HL-60 (cell line): ENCODE data around the gene PRKD2.

ENCODE experiments used
- DNase-seq, 2 experiments: peaks; one replicate each; pipeline ENCODE4 v3.0.0-alpha.2; 2010 to 2020; ENCODE audit warnings: low read depth in 1 of 2, low spot score in 1 of 2
- H3K27ac ChIP-seq: fragments of 250-450 bp; sonication (Bioruptor Pico); replicated peaks from 2 replicates; pipeline ENCODE4 v1.5.1; 2020; ENCODE audit warnings: mild to moderate bottlenecking, moderate library complexity
- H3K27me3 ChIP-seq: fragments of 250-450 bp; sonication (Bioruptor Pico); 2 replicates; pipeline ENCODE4 v1.5.1; 2021; ENCODE audit warnings: mild to moderate bottlenecking, moderate library complexity; ENCODE audit not compliant: insufficient read depth, poor library complexity, severe bottlenecking
- H3K4me3 ChIP-seq: replicated peaks from 2 replicates; pipeline ENCODE4 v1.5.1; 2011; ENCODE audit warnings: mild to moderate bottlenecking, control low read depth, low read length; ENCODE audit not compliant: insufficient read depth
- GABPA ChIP-seq: IDR thresholded peaks from 2 replicates; pipeline ENCODE4 v1.6.1; 2012; ENCODE audit warnings: low read depth
- POLR2AphosphoS5 ChIP-seq: IDR thresholded peaks from 2 replicates; pipeline ENCODE4 v1.6.1; 2012; ENCODE audit warnings: low read depth
- SPI1 ChIP-seq: IDR thresholded peaks from 2 replicates; pipeline ENCODE4 v1.6.1; 2012; ENCODE audit warnings: low read depth, mild to moderate bottlenecking, borderline replicate concordance
- TF ChIP-seq, protein P1 (sequence below): IDR thresholded peaks from one replicate; pipeline ENCODE4 v1.5.1; 2011; ENCODE audit warnings: low read length, control low read depth, inconsistent platforms; ENCODE audit not compliant: insufficient read depth
- TF ChIP-seq, protein P2 (sequence below): IDR thresholded peaks from 2 replicates; pipeline ENCODE4 v1.6.1; 2012; ENCODE audit warnings: low read depth; ENCODE audit not compliant: insufficient replicate concordance

PRKD2 gene

DNA sequence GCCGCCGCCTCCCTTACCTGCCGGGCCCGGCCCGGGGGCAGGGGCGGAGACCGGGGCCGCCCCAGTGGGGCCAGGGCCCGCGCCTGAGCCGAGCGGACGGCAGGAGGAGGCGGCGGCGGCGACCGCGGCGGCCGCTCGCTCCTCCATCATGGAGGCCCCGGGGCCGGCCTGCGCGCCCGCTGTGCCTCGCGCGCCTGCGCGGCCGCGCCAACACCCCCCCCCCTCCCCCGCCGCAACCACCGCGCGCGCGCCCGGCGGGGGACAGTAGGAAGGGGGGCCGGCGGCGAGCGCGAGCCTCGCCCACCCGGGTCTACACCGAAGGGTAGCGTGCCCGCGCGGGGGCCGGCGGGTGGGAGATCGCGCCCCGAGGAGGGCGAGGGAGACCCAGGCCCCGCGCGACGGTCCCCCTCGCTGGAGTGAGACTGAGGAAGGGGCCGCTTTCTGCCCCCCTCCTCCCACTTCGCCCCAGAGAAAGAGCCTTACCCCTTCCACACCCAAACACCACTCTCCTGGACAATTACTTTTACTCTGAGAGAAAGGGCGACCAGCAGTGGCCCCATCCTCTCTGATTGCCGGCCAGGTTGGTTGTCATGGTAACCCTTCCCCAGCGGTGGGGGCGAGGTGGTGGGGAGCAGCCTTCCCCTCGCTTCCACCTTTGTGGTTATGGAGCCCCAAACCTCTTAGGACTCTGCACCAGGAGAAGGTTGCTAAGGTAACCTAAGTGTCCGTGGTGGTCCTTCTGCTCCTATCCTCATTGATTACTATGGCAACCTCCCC, 29.6 kb upstream of the PRKD2 start, which contains the start of gene STRN4:
Gene STRN4 (minus strand): TSS at position 170 of the 777 bp plus-strand sequence. CDS start 20 bp downstream, at position 150.
- peak in 1 of 2 experiments; percentile 32 for DNase-seq
- Histone ChIP-seq H3K27ac (peak within 1 kb of the TSS; percentile 68), H3K27me3 (no peaks in the 10 kb centered on the region), H3K4me3 (peak within 1 kb of the TSS; percentile 71)
- TF ChIP-seq, protein P1, sequence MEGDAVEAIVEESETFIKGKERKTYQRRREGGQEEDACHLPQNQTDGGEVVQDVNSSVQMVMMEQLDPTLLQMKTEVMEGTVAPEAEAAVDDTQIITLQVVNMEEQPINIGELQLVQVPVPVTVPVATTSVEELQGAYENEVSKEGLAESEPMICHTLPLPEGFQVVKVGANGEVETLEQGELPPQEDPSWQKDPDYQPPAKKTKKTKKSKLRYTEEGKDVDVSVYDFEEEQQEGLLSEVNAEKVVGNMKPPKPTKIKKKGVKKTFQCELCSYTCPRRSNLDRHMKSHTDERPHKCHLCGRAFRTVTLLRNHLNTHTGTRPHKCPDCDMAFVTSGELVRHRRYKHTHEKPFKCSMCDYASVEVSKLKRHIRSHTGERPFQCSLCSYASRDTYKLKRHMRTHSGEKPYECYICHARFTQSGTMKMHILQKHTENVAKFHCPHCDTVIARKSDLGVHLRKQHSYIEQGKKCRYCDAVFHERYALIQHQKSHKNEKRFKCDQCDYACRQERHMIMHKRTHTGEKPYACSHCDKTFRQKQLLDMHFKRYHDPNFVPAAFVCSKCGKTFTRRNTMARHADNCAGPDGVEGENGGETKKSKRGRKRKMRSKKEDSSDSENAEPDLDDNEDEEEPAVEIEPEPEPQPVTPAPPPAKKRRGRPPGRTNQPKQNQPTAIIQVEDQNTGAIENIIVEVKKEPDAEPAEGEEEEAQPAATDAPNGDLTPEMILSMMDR, result no peak
- no peak for TF ChIP-seq GABPA

DNA sequence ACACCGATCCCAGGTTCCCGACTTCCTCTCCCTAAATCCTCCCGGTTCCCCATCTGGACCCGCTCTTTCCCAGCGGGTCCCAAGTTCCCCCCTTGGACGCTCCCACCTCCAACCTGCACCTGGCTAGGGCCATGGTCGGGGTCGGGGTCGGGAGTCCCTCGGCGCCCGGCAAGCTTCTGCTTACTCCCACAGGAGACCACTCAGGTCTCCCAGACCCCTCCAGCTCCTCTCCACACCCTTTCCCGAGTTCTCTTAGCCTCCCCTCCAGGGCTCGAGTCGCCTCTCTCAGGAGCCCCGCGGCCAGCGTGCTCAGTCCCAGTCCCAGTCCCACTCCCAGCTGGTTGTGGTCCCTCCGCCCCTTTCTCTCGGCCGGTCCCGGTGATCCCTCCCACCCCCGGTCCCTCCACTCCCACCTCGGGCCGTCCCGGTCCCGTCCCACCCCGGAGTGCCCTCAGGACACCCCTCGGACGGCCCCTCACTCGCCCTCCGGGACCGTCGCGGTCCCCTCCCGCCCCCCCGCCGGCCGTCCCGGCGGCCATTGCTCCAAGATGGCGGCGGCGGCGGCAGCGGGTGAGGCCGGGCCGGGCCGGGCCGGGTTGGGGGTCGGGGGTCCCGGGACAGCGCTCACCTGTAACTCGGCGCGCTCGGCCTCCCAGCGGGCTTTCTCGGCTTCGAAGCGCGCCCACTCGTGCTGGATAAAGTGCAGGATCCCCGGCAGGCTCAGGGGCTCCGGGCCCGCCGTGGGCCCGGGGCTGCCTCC, 28.8 kb upstream of the PRKD2 start, which contains the start of gene FKRP:
Gene FKRP (plus strand): TSS at position 537 of the 760 bp plus-strand sequence. CDS start 9,394 bp downstream, outside the sequence.
- H3K4me3 ChIP-seq, result peak within 1 kb of the TSS; percentile 71
- DNase-seq, result peak; percentile 14 to 45
- peak within 1 kb of the TSS; percentile 68 for H3K27ac ChIP-seq
- TF ChIP-seq POLR2AphosphoS5, result 0 out of 2 replicates have a peak, but pooled peaks have one; percentile 19
- TF ChIP-seq SPI1, result no peak
- TF ChIP-seq, protein P2, sequence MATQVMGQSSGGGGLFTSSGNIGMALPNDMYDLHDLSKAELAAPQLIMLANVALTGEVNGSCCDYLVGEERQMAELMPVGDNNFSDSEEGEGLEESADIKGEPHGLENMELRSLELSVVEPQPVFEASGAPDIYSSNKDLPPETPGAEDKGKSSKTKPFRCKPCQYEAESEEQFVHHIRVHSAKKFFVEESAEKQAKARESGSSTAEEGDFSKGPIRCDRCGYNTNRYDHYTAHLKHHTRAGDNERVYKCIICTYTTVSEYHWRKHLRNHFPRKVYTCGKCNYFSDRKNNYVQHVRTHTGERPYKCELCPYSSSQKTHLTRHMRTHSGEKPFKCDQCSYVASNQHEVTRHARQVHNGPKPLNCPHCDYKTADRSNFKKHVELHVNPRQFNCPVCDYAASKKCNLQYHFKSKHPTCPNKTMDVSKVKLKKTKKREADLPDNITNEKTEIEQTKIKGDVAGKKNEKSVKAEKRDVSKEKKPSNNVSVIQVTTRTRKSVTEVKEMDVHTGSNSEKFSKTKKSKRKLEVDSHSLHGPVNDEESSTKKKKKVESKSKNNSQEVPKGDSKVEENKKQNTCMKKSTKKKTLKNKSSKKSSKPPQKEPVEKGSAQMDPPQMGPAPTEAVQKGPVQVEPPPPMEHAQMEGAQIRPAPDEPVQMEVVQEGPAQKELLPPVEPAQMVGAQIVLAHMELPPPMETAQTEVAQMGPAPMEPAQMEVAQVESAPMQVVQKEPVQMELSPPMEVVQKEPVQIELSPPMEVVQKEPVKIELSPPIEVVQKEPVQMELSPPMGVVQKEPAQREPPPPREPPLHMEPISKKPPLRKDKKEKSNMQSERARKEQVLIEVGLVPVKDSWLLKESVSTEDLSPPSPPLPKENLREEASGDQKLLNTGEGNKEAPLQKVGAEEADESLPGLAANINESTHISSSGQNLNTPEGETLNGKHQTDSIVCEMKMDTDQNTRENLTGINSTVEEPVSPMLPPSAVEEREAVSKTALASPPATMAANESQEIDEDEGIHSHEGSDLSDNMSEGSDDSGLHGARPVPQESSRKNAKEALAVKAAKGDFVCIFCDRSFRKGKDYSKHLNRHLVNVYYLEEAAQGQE, result peak; percentile 53
- H3K27me3 ChIP-seq, result no peaks in the 10 kb centered on the region

DNA sequence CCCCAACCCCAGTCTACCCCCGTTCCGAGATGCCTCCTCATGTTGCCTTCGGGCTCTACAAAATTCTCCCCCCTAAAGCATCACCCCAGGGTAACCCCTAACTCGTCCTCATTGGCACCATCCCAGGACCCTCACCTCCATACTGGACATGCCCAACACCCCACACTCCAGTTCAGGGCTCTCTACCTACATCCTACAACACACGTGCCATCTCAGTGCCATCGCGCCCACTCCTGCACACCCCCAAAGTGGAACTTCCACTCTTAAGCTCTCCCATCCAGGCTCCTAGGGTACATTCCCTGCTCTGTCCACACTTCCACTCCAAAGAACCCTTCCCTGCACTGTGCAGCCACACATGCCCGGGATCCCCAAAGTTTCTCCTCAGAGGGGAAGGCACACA, 28.1 kb upstream of the PRKD2 start:
- peak overlapping the region; percentile 71 for H3K4me3 ChIP-seq
- no peak for DNase-seq
- H3K27ac ChIP-seq, result peak overlapping the region; percentile 68
- H3K27me3 ChIP-seq, result no peaks in the 10 kb centered on the region
- 0 out of 2 replicates have a peak, but pooled peaks have one; percentile 1 for TF ChIP-seq SPI1
- TF ChIP-seq, protein P1, result no peak

DNA sequence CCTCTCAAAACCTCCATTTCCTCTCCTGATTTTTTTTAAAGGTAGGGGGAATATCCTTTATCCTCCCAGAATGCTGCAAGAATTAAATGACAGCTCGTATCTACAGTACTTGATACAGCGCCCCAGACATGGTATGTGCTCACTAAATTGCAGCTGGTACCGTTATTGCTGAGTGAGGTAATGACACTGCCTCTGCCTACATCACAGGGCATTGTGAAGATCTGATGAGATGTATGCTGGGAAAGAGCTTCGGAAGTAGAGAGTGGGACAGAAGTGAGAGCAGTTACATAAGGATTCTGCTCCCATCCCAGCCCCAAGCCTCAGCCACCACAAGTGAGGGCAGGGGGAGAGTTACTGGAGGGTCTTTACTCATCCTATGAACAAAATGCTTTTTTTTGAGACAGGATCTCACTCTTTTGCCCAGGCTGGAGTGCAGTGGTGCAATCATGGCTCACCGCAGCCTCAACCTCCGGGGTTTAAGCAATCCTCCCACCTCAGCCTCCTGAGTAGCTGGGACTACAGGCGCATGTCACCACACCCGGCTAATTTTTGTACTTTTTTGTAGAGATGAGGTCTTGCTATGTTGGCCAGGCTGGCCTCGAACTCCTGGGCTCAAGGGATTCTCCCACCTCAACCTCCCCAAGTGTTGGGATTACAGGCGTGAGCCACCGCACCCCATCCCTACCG, 27.2 kb upstream of the PRKD2 start:
- TF ChIP-seq SPI1, result no peak
- no peak for TF ChIP-seq POLR2AphosphoS5
- H3K4me3 ChIP-seq, result no peak overlapping the region
- H3K27me3 ChIP-seq, result no peaks in the 10 kb centered on the region
- H3K27ac ChIP-seq, result no peak overlapping the region
- DNase-seq, result peak in 1 of 2 experiments; percentile 18

DNA sequence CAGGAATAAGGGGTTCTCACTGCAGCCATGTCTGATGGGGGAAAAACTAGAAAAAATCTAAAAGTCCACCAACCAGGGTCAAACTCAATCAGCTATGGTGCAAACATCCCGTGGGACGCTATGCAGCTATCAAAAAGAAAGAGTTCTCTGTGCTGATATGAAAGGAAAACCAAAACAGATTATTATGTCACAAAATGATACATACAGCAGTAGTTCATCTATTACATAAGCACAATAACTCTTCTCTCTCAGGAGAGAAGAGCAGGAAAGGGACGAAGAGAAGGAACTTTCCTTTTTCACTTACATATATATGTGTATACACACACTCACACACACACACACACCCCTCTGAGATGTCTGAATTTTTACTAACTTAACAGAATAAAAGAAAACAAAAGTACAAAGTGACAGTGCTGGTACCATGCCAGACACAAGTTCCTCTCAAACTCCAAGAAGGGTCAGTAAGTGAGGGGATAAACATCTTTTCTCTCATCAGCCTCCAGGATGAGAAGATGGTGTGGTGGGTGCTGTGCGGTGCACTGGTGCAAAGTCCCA, 26.1 kb upstream of the PRKD2 start:
- TF ChIP-seq, protein P2, result no peak
- TF ChIP-seq, protein P1, result no peak
- no peak for TF ChIP-seq GABPA
- no peak for TF ChIP-seq SPI1
- no peak for TF ChIP-seq POLR2AphosphoS5
- Histone ChIP-seq H3K4me3 (no peak overlapping the region), H3K27me3 (no peaks in the 10 kb centered on the region), H3K27ac (no peak overlapping the region)
- DNase-seq, result no peak
